Calu3 (cell line): ENCODE measurements around the gene CHD9. TPM values are rescaled to one million over a fixed set of nuclear protein-coding genes. Genes with fewer than 3 reads are reported as not detected.

ENCODE experiments used
- BruUV-seq: library from RNA; stranded (reverse); fragments of 400-500 nt; replicated peaks from 2 replicates; lab custom pipeline; 2021; lab: Mats Ljungman, UMichigan
- CTCF ChIA-PET: fragments of 300-600 bp; sonication (Branson Sonifier 250); formaldehyde crosslinking; loops from one replicate; lab custom pipeline; 2022; ENCODE audit warnings: antibody characterized with exemption; lab: Charles Lee
- DNase-seq: peaks from one replicate; pipeline ENCODE4 v3.0.0; 2022
- H3K27ac Mint-ChIP-seq: one replicate; pipeline ENCODE4 v1.8.0; 2022; ENCODE audit warnings: mixed read lengths; ENCODE audit not compliant: unreplicated experiment
- H3K27me3 Mint-ChIP-seq: one replicate; pipeline ENCODE4 v1.8.0; 2022; ENCODE audit warnings: mixed read lengths; ENCODE audit not compliant: unreplicated experiment
- H3K36me3 Mint-ChIP-seq: one replicate; pipeline ENCODE4 v1.8.0; 2022; ENCODE audit warnings: mild to moderate bottlenecking, moderate library complexity, mixed read lengths; ENCODE audit not compliant: insufficient read depth, unreplicated experiment
- H3K4me1 Mint-ChIP-seq: one replicate; pipeline ENCODE4 v1.8.0; 2022; ENCODE audit warnings: mild to moderate bottlenecking, low read depth, mixed read lengths; ENCODE audit not compliant: unreplicated experiment
- H3K4me3 Mint-ChIP-seq: one replicate; pipeline ENCODE4 v1.8.0; 2022; ENCODE audit warnings: mild to moderate bottlenecking, low read depth, moderate library complexity, mixed read lengths; ENCODE audit not compliant: unreplicated experiment
- H3K9me3 Mint-ChIP-seq: one replicate; pipeline ENCODE4 v1.8.0; 2022; ENCODE audit warnings: low read depth, mixed read lengths; ENCODE audit not compliant: unreplicated experiment
- CTCF ChIP-seq: fragments of 200-600 bp; IDR thresholded peaks from one replicate; pipeline ENCODE4 v1.8.0; 2022; ENCODE audit warnings: antibody characterized with exemption; ENCODE audit not compliant: unreplicated experiment
- intact Hi-C: fragments of 100-400 bp; cut with micrococcal nuclease; formaldehyde crosslinking; loops from one replicate; pipeline ENCODE4 v1.10.0; 2022; ENCODE audit not compliant: unreplicated experiment
- total RNA-seq: library from RNA; stranded (reverse); gene quantifications from 2 replicates; pipeline ENCODE4 v1.2.3, GENCODE V29; 2022

Gene CHD9
- total RNA-seq, 1 experiment from 2014 or later: 69.5 TPM

GRCh38 chr16:53131050-53131362, 76.2 kb downstream of the CHD9 start:
- Mint-ChIP-seq H3K27ac (peak overlapping the region; percentile 85), H3K36me3 (peaks cover 38% of the 10 kb centered on the region), H3K27me3 (no peaks in the 10 kb centered on the region), H3K4me1 (peaks cover 34% of the 10 kb centered on the region), H3K4me3 (peak overlapping the region; percentile 100), H3K9me3 (no peaks in the 10 kb centered on the region)
- no peak for DNase-seq
- intact Hi-C loops: loop anchor here (1.0 to 10.0 kb wide), 3 partner anchors 76 to 154 kb away; partner anchors contain the start of gene CHD9
- CTCF ChIA-PET: no interaction called here
- no peak for TF ChIP-seq CTCF
- BruUV-seq: no TSS peak

- H3K27ac Mint-ChIP-seq: peak overlapping the region; percentile 83
- DNase-seq: peak; percentile 56
- no TSS peak for BruUV-seq
- H3K4me1 Mint-ChIP-seq: peaks cover 34% of the 10 kb centered on the region
- H3K9me3 Mint-ChIP-seq: no peaks in the 10 kb centered on the region
- TF ChIP-seq CTCF: no peak
- intact Hi-C loops: loop anchor here (1.0 to 10.0 kb wide), 3 partner anchors 77 to 153 kb away; partner anchors contain the start of gene CHD9
- no peaks in the 10 kb centered on the region for H3K27me3 Mint-ChIP-seq
- peaks cover 38% of the 10 kb centered on the region for H3K36me3 Mint-ChIP-seq
- H3K4me3 Mint-ChIP-seq: peak overlapping the region; percentile 100
- CTCF ChIA-PET: interaction anchor here (1.4 kb wide), 1 partner anchor 32 kb away, joined by 3 read pairs; no protein-coding TSS in a partner anchor
These were observed 76.7 kb downstream of the CHD9 start for GRCh38 chr16:53131363-53132071.

GRCh38 chr16:53132406-53132805, 77.6 kb downstream of the CHD9 start:
- H3K9me3 Mint-ChIP-seq: no peaks in the 10 kb centered on the region
- H3K4me1 Mint-ChIP-seq: peaks cover 34% of the 10 kb centered on the region
- CTCF ChIA-PET: interaction anchor here (1.4 kb wide), 1 partner anchor 33 kb away, joined by 3 read pairs; no protein-coding TSS in a partner anchor
- peak overlapping the region; percentile 83 for H3K27ac Mint-ChIP-seq
- no peaks in the 10 kb centered on the region for H3K27me3 Mint-ChIP-seq
- TSS peak; percentile 42 for BruUV-seq
- peaks cover 38% of the 10 kb centered on the region for H3K36me3 Mint-ChIP-seq
- DNase-seq: no peak
- peak overlapping the region; percentile 100 for H3K4me3 Mint-ChIP-seq
- intact Hi-C loops: loop anchor here (10.0 kb wide), 1 partner anchor 152 kb away; no protein-coding TSS in a partner anchor
- TF ChIP-seq CTCF: no peak

- Mint-ChIP-seq H3K9me3 (no peaks in the 10 kb centered on the region), H3K4me1 (peaks cover 17% of the 10 kb centered on the region), H3K4me3 (no peak overlapping the region), H3K27me3 (no peaks in the 10 kb centered on the region), H3K36me3 (peaks cover 27% of the 10 kb centered on the region), H3K27ac (no peak overlapping the region)
- no peak for DNase-seq
- CTCF ChIA-PET: interaction anchor here (1.3 kb wide), 1 partner anchor 81 kb away, joined by 3 read pairs; the partner anchor contains the start of gene CHD9
- TF ChIP-seq CTCF: no peak
- intact Hi-C loops: loop anchor here (10.0 kb wide), 1 partner anchor 149 kb away; no protein-coding TSS in a partner anchor
- BruUV-seq: no TSS peak
These were observed 80.5 kb downstream of the CHD9 start for GRCh38 chr16:53135329-53135728.
